Islet of Langerhans (tissue), 1 donor: ENCODE results near the gene SLC15A3.
"Not testable (repeated sequence)": the region's sequence is repeated elsewhere in the genome, so short reads cannot be mapped to it uniquely, and the experiment has no call there.

Source experiments
- FAIRE-seq: peaks from one replicate; lab custom pipeline; 2011; peaks lifted over from hg19 to GRCh38; lab: Jason Lieb, UNC

Gene SLC15A3

GRCh38 chr11:60913793-60914632, 38.0 kb downstream of the SLC15A3 start, which contains the start of gene TMEM109:
Gene TMEM109, plus strand, starts transcription at chr11:60914158. Its CDS starts 5,536 bp downstream, at chr11:60919694.
- FAIRE-seq = peak; percentile 49

GRCh38 chr11:60912851-60913528, 39.0 kb downstream of the SLC15A3 start:
- FAIRE-seq = no peak

- FAIRE-seq = no peak
Measured at GRCh38 chr11:60912223-60912850, 39.6 kb downstream of the SLC15A3 start.

DNA sequence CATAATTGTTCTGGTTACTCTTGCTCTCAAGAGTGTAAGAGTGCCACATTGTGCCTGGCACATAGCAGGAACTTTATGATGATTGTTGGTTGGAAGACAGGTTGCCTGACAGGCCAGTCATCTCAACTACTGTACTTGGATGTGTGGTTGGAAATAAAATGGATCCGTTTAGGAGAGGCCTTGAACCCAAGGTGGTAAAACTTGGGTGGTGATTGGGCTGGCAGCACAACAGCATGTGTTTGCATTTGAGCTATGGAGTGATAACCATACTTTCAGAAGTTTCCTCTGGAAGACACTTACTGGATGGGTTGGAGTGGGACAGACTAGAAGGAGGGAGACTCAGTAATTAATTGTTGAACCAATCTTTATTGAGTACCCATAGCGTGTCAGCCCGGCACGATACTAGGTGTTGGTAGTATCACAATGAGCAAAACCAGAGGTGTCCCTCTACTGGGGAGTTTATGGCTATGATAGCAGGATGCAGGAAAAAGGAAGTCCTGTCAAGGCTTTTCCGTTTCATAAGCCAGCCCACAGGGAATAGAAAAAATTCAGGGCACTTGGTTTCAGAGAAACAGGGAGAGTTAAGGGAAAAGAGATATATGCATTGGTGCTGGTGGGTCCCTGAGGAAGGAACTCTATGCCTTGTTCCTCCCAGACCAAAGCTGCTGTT, 41.1 kb downstream of the SLC15A3 start:
- FAIRE-seq = no peak

GRCh38 chr11:60910281-60910687, 41.7 kb downstream of the SLC15A3 start:
- no peak for FAIRE-seq

- not testable (repeated sequence) for FAIRE-seq
Measured at GRCh38 chr11:60909680-60910280, 42.2 kb downstream of the SLC15A3 start.

DNA sequence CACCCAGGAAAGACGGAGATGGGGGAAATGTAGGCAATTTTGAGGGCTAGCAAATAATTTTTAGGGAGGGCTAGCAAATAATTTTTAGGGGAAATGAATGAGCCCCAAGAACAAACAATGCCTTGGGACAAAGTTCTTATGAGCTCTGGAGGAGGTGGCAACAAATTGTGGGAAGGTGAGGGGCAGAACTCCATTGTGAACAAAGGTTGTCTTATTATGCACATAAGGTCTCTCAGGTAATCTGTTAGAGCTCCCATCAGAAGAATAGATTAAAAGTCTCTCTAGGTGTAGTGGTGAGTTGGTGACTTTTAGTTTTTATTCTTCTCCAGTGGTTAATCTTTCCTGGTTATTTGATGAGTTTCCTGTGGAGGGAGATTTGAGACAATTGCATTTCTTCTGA, 43.2 kb downstream of the SLC15A3 start:
- no peak for FAIRE-seq

DNA sequence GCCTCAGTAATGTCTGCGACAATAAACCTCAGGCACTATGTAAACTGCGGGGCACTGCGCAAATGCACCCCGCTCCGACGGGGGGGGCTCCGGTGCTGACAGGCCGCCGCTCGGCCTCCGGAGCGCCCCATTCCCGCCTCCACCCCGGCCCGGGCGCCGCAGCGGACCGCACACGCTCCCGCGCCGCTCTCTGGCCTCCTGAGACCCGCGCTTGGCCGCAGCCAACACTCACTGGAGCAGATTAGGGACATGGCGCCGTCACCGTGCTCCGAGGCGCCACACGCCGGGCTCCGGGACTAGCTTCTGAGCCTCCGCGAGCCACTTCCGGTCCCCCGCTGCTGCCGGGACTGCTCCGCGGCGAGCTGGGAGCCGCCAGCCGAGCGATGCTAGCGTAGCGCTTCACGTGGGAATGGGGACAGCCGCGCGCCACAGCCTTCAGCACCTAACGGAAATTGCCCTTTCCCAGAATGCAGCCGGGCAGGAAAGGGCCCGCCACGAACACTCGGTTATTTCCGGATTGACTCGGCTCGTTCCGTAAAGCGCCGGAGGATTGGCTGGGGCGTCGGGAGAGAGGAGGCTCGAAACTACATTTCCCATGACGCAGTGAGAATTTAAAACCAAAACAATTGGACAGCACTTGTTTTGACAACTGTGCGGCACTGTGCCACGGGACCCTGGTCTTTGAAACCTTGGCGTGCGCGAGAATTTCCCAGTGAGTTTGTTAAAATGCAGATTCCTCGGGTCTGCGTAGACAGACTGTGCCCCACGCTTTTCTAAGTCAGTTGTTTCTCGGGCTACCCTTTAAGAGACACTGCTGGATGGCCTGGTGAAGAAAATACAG, 45.6 kb downstream of the SLC15A3 start, which contains the start of gene PRPF19:
Gene PRPF19, minus strand, starts transcription at position 454 of the 841 bp plus-strand sequence. Its CDS starts 203 bp downstream, at position 251.
- peak; percentile 24 for FAIRE-seq

DNA sequence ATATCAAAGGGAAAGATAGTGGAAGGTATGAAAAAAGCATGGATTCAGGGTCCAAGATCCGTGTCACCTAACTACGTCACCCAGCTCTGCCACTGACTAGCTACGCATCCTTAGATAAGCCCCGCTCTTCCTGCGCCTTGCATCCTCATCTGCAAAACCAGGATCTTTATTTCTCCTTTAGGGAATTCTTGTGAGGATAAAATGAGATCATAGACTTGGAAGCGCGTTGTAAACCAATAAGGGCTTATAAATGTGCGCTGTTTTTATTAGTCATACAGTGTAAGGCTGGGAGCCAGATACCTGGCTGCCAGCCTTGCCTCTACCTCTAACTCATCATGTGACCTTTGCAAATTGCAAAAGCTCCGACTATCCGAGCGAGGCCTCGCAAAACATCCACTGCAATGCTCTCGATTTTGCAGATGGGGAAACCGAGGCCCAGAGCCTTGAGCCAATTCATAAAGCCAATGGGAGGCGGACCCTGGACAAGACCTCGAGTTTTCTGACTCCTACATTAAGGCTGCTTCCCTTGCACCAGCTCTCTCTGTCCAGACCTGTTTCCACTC, 46.3 kb downstream of the SLC15A3 start:
- FAIRE-seq = no peak

DNA sequence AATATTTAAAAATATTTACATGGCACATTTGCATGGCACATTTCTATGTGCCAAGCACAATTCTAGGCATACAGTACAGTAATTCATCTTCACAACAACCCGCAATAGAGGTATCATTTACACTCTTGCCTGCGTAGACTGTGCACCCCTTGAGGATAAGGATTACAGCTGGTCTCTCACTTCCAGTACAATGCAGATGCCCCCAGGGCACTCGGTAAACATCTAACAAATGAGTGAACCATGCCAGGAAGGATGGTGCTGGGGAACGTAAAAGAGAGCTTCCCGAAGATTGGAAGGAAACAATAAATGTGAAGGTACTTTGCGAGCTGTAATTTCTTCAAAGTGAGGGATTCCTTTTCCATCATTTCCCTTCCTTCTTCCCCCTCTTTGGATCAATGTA, 46.9 kb downstream of the SLC15A3 start:
- FAIRE-seq = no peak

DNA sequence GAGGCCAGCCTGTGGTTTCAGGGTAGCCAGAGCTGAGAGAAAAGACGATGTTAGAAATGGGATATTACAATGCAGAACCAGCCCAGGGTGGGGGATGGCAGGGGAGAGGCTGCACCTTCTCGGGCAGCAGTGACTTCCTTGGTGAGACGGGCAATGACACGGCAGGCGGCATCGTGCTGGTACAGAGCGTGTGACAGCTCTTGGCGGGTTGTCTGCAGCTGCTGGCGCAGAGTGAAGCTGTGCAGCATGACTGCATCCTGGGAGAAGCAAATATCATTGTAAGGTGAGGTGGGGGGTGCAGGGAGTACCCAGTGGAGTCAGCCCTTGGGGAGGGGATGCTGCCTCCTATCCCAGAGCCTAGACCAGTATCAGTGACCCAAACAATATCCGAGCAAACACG, 49.4 kb downstream of the SLC15A3 start:
- no peak for FAIRE-seq

GRCh38 chr11:60900673-60901404, 51.1 kb downstream of the SLC15A3 start:
- no peak for FAIRE-seq

DNA sequence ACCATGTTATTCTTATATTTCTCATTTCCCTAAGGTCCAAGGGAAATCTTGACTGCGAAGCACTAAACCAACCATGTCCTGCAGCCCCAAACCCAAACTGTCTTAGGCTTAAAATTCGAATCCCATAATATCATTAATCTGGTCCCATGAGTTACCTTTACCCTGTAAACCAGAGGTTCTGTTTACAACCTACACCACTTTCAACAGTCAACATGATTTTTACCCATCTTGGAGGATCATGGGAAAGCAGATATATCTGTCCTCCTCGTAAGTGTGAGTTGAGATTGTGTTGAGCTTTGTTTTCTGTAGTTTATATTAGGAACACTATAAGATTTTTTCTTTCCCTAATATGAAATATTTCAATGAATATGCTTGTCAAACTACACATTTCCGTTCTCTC, 52.0 kb downstream of the SLC15A3 start:
- no peak for FAIRE-seq

GRCh38 chr11:60899046-60899936, 52.7 kb downstream of the SLC15A3 start:
- peak; percentile 53 for FAIRE-seq

DNA sequence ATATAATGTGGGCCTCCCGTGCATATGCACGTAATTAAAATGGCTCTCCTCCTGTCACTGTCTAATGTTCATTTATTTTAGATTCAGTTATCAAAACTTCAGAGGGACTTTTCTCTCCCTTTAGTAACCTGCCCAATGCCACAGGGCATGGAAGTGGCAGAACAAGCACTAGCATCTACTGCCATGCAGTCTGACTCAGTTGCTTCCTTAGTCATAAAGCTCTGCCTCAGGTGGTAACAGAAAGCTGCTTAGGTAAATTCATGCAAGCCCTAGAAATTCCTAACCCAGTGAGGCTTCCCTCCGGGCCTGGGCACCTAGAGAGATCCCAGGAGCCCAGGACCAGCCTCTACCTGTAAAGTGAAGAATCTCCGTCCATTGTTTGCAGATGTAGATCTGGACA, 54.5 kb downstream of the SLC15A3 start:
- no peak for FAIRE-seq

DNA sequence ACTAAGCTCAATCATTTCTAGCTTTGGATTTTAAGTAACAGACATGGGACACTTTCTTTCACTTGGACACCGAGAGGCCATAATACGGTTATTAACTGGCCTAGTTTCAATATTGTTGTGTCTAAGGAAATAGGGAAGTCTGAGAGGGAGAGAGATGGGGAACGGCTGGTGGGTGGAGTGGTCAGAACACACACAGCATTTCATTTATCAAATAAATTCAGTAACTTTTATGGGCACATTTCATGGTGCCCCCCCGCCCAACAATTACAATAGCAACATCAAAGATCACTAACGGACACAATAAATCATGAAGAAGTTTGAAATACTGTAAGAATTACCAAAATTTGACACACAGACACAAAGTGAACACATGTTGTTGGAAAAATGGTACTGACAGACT, 56.3 kb downstream of the SLC15A3 start:
- FAIRE-seq = no peak

DNA sequence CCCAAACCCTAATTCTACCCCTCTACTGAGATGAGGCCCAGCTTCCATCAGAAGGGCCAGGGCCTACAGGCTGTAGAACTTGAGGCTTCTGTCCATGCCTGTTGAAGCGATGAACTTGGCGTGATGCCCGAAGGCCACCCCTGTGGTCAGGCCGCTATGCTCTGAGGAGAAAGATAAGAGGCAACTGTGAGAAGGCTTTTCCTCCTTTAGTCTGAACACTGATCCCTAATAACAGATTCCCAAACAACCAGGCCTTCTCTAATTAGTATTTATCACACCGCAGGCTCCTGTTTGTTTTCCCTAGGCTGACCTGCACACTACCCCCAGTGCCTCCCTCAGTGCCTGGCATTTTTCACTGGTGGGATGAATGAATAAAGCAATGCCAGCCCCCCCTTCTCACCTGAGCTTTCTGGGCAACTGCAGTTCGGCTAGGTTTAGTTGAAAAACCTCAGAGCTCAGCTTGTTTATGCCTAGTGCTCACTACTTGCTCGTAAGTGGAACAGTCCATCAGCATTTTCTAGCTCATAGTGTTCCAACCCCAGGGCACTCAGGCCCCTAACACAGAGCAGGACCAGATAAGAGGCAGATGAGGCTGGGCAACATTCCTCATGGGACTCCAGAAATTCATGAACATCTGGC, 60.8 kb downstream of the SLC15A3 start:
- no peak for FAIRE-seq

DNA sequence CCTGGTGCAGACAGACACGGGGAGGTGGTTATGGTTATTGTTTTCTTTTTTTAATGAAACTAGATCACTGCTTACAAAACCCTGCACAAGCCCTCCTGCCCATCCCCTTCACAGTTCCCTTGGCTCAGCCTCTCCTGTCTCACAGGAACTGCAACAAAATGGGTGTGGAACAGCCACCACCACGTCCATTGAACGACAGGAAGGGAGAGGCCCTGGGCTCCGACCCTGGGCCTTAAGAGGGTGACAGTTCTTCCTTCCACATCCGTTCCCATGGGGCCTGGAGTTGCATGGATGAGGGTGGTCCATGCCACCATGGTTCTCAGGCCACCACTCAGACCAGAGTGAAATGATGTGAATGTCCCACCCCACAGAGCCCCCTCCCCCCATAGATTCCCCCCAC, 61.3 kb downstream of the SLC15A3 start:
- FAIRE-seq = no peak
